ENCODE results near the gene KCTD2. TPM values are rescaled to one million over a fixed set of nuclear protein-coding genes. Genes with fewer than 3 reads are reported as not detected.
A peak's percentile ranks its signal among the peaks of the same experiment; 100 is the strongest.

The KCTD2 gene
- polyA plus RNA-seq, 2 of the 4 experiments (the other 2 are of a cell fraction): 18.8 to 31.3 TPM

- POLR2A ChIA-PET: interaction anchor here (0.9 to 1.1 kb wide), 2 partner anchors 21 to 47 kb away, joined by 3 read pairs; no protein-coding TSS in a partner anchor
- Histone ChIP-seq H3K4me1 (peaks cover 18% of the 10 kb centered on the region), H3K27ac (no peak overlapping the region), H3K4me3 (no peak overlapping the region), H3K9me3 (no peaks in the 10 kb centered on the region), H3K4me2 (no peak overlapping the region)
- ATAC-seq: no peak
- DNase-seq (ENCODE audit: low read depth in 1 of 2, low spot score in 1 of 2): no peak
- CTCF ChIA-PET: interaction anchor here (0.8 to 19.2 kb wide), 7 partner anchors 10 to 227 kb away, joined by 3 to 404 read pairs (median 6); partner anchors contain the start of genes CDR2L and HID1
- TF ChIP-seq CBX2 (IDR thresholded peaks at IDR 0.05; ENCODE audit: borderline replicate concordance, low read depth) (no peak), E2F6 (IDR thresholded peaks at IDR 0.05; ENCODE audit: borderline replicate concordance, low read depth) (no peak), CEBPB (IDR thresholded peaks at IDR 0.05) (no peak), EHF (CRISPR knock-in tag; IDR thresholded peaks at IDR 0.05) (no peak), SMC3 (IDR thresholded peaks at IDR 0.05) (no peak), FOSL2 (IDR thresholded peaks at IDR 0.05) (no peak), FOSL2 (CRISPR knock-in tag; IDR thresholded peaks at IDR 0.05) (no peak), KDM5A (IDR thresholded peaks at IDR 0.05) (no peak), MYC (IDR thresholded peaks at IDR 0.05; ENCODE audit: borderline replicate concordance, low read length) (no peak), BCL3 (IDR thresholded peaks at IDR 0.05) (no peak), ZSCAN20 (CRISPR knock-in tag; IDR thresholded peaks at IDR 0.05) (no peak), HOXA7 (CRISPR knock-in tag; IDR thresholded peaks at IDR 0.05) (no peak)
- TF ChIP-seq, protein P1, sequence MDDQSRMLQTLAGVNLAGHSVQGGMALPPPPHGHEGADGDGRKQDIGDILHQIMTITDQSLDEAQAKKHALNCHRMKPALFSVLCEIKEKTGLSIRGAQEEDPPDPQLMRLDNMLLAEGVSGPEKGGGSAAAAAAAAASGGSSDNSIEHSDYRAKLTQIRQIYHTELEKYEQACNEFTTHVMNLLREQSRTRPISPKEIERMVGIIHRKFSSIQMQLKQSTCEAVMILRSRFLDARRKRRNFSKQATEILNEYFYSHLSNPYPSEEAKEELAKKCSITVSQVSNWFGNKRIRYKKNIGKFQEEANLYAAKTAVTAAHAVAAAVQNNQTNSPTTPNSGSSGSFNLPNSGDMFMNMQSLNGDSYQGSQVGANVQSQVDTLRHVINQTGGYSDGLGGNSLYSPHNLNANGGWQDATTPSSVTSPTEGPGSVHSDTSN (IDR thresholded peaks at IDR 0.05): no peak
- TF ChIP-seq, protein P2, sequence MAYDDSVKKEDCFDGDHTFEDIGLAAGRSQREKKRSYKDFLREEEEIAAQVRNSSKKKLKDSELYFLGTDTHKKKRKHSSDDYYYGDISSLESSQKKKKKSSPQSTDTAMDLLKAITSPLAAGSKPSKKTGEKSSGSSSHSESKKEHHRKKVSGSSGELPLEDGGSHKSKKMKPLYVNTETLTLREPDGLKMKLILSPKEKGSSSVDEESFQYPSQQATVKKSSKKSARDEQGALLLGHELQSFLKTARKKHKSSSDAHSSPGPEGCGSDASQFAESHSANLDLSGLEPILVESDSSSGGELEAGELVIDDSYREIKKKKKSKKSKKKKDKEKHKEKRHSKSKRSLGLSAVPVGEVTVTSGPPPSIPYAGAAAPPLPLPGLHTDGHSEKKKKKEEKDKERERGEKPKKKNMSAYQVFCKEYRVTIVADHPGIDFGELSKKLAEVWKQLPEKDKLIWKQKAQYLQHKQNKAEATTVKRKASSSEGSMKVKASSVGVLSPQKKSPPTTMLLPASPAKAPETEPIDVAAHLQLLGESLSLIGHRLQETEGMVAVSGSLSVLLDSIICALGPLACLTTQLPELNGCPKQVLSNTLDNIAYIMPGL (CRISPR knock-in tag; IDR thresholded peaks at IDR 0.05; ENCODE audit: borderline replicate concordance): no peak
- WGBS (ENCODE audit: missing lambda C conversion rate): 67% methylated on average over 2 of the region's 2 CpGs
- FAIRE-seq: no peak
Measured at GRCh38 chr17:75009139-75009724, 37.8 kb upstream of the KCTD2 start.

GRCh38 chr17:75010683-75011400 is 36.2 kb upstream of the KCTD2 start:
- Histone ChIP-seq H3K4me3 (no peak overlapping the region), H3K4me1 (peaks cover 18% of the 10 kb centered on the region), H3K4me2 (no peak overlapping the region), H3K9me3 (no peaks in the 10 kb centered on the region), H3K27ac (no peak overlapping the region)
- 75% methylated on average over 8 of the region's 8 CpGs for WGBS (ENCODE audit: missing lambda C conversion rate)
- POLR2A ChIA-PET: interaction anchor here (0.7 to 4.0 kb wide), 9 partner anchors 14 to 129 kb away, joined by 4 to 107 read pairs (median 24); partner anchors contain the start of genes ATP5PD, CDR2L, HID1 and KCTD2
- CTCF ChIA-PET: interaction anchor here (1.1 to 19.2 kb wide), 15 partner anchors 9 to 191 kb away, joined by 3 to 404 read pairs (median 14); partner anchors contain the start of genes CDR2L, HID1, NT5C and OTOP2
- no peak for TF ChIP-seq TP53 (CRISPR knock-in tag; IDR thresholded peaks at IDR 0.05)
- no peak for TF ChIP-seq SREBF2 (IDR thresholded peaks at IDR 0.05)
- TF ChIP-seq POLR2AphosphoS2 (conservative IDR thresholded peaks at IDR 0.05; ENCODE audit: low read length): no peak
- TF ChIP-seq CTCF (IDR thresholded peaks at IDR 0.05): no peak
- peak in 1 of 2 experiments; percentile 64 for DNase-seq (ENCODE audit: low read depth in 1 of 2, low spot score in 1 of 2)
- no peak for ATAC-seq
- no peak for FAIRE-seq
